Astrocyte (in vitro differentiated cells and primary cell): ENCODE results near the gene ZFYVE21.

ENCODE experiments used
- EZH2 ChIP-seq: IDR thresholded peaks from 2 replicates; pipeline ENCODE4 v1.6.1; 2012; ENCODE audit warnings: mild to moderate bottlenecking, low read length, inconsistent platforms; ENCODE audit not compliant: insufficient read depth
- TF ChIP-seq, protein P1 (sequence below): IDR thresholded peaks from 2 replicates; pipeline ENCODE4 v1.5.1; 2011; ENCODE audit warnings: low read depth, mild to moderate bottlenecking, inconsistent platforms, low read length, moderate library complexity; ENCODE audit not compliant: insufficient read depth

DNA sequence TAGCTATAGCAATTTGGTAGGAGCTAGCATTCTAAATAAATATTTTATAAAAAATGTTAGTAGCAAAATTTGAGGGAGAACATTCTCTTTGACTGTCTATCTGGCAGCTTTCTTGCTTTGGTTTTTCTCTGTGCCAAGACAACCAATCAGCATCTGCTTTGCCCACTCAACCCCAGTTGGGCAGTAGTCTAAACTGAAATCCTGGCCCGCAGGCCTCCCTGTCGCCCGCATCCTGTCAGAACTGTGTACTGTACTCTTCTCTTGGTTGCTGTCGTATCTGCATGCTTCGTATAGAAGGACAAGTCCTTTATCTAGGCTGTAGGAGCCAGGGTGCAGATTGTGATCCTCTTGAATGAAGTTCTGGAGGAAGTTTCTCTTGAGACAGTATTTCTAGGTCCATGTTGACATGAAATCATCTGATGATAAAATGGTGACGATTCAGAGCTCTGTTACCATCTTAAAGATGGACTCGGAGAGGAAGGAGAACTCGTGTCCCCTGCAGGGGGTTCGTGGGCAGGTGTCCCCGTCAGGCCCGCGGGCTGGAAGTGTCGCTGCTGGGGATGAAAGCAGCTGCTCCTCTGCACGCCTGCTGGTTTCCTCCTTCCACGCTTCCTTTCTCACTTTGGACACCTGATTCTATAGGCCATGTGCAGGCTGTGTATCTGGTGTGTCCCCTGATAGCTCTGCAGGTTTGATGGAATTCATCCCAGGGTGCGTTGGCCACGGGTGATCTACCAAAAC, 34.9 kb upstream of the ZFYVE21 start:
- TF ChIP-seq, protein P1, sequence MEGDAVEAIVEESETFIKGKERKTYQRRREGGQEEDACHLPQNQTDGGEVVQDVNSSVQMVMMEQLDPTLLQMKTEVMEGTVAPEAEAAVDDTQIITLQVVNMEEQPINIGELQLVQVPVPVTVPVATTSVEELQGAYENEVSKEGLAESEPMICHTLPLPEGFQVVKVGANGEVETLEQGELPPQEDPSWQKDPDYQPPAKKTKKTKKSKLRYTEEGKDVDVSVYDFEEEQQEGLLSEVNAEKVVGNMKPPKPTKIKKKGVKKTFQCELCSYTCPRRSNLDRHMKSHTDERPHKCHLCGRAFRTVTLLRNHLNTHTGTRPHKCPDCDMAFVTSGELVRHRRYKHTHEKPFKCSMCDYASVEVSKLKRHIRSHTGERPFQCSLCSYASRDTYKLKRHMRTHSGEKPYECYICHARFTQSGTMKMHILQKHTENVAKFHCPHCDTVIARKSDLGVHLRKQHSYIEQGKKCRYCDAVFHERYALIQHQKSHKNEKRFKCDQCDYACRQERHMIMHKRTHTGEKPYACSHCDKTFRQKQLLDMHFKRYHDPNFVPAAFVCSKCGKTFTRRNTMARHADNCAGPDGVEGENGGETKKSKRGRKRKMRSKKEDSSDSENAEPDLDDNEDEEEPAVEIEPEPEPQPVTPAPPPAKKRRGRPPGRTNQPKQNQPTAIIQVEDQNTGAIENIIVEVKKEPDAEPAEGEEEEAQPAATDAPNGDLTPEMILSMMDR, result no peak
- no peak for TF ChIP-seq EZH2
